ENCODE results near the gene RALY. TPM values are rescaled to one million over a fixed set of nuclear protein-coding genes. Genes with fewer than 3 reads are reported as not detected.

The RALY gene
- polyA plus RNA-seq, 1 donor from 2014 or later, result 221 TPM

- Histone ChIP-seq H3K9me2 (ENCODE audit: insufficient read depth, low read length) (no peaks in the 10 kb centered on the region), H3K79me2 (replicated peaks; ENCODE audit: insufficient read depth, low read length) (no peaks in the 10 kb centered on the region), H3K4me2 (ENCODE audit: low read length) (no peak overlapping the region), H3K9me3 (ENCODE audit: low read length) (no peaks in the 10 kb centered on the region), H3K4me3 (ENCODE audit: low read length) (no peak overlapping the region), H4K20me1 (ENCODE audit: insufficient read depth) (no peaks in the 10 kb centered on the region), H3K9ac (ENCODE audit: low read length) (no peak overlapping the region), H3K27ac (ENCODE audit: low read length) (no peak overlapping the region), H2AFZ (ENCODE audit: low read depth, low read length) (no peak overlapping the region), H3F3A (ENCODE audit: insufficient read depth, low read length, poor library complexity, severe bottlenecking) (no peaks in the 10 kb centered on the region), H3K27me3 (ENCODE audit: insufficient read depth, low read depth, low read length) (no peaks in the 10 kb centered on the region), H3K36me3 (ENCODE audit: insufficient read depth, low read length) (no peaks in the 10 kb centered on the region)
- TF ChIP-seq RAD21 (conservative IDR thresholded peaks at IDR 0.05), result no peak
- no peak for TF ChIP-seq CTCF (IDR thresholded peaks at IDR 0.05; ENCODE audit: poor library complexity, severe bottlenecking)
- no peak for TF ChIP-seq POLR2AphosphoS5 (IDR thresholded peaks at IDR 0.05)
- no peak for TF ChIP-seq EZH2 (IDR thresholded peaks at IDR 0.05; ENCODE audit: borderline replicate concordance, insufficient read depth, low read length, poor library complexity, severe bottlenecking)
- no peak for TF ChIP-seq TAF1 (IDR thresholded peaks at IDR 0.05; ENCODE audit: low read depth)
- no peak for TF ChIP-seq MXI1 (conservative IDR thresholded peaks at IDR 0.05; ENCODE audit: poor library complexity, severe bottlenecking)
- TF ChIP-seq EP300 (conservative IDR thresholded peaks at IDR 0.05; ENCODE audit: poor library complexity, severe bottlenecking), result no peak
- no peak for TF ChIP-seq REST (IDR thresholded peaks at IDR 0.05; ENCODE audit: borderline replicate concordance)
- no peak for TF ChIP-seq SMC3 (conservative IDR thresholded peaks at IDR 0.05; ENCODE audit: poor library complexity)
Observed at GRCh38 chr20:33945391-33946081, 48.2 kb upstream of the RALY start.

GRCh38 chr20:33947709-33948295, 45.9 kb upstream of the RALY start:
- Histone ChIP-seq H3K9ac (ENCODE audit: low read length) (no peak overlapping the region), H3K27me3 (ENCODE audit: insufficient read depth, low read depth, low read length) (no peaks in the 10 kb centered on the region), H3K9me3 (ENCODE audit: low read length) (no peaks in the 10 kb centered on the region), H3F3A (ENCODE audit: insufficient read depth, low read length, poor library complexity, severe bottlenecking) (no peaks in the 10 kb centered on the region), H3K36me3 (ENCODE audit: insufficient read depth, low read length) (no peaks in the 10 kb centered on the region), H4K20me1 (ENCODE audit: insufficient read depth) (no peaks in the 10 kb centered on the region), H2AFZ (ENCODE audit: low read depth, low read length) (no peak overlapping the region), H3K4me3 (ENCODE audit: low read length) (no peak overlapping the region), H3K9me2 (ENCODE audit: insufficient read depth, low read length) (no peaks in the 10 kb centered on the region), H3K79me2 (replicated peaks; ENCODE audit: insufficient read depth, low read length) (no peaks in the 10 kb centered on the region), H3K27ac (ENCODE audit: low read length) (no peak overlapping the region), H3K4me2 (ENCODE audit: low read length) (no peak overlapping the region)
- TF ChIP-seq RAD21 (conservative IDR thresholded peaks at IDR 0.05) (peak; percentile 14), CTCF (IDR thresholded peaks at IDR 0.05; ENCODE audit: poor library complexity, severe bottlenecking) (peak; percentile 42), EZH2 (IDR thresholded peaks at IDR 0.05; ENCODE audit: borderline replicate concordance, insufficient read depth, low read length, poor library complexity, severe bottlenecking) (no peak), SMC3 (conservative IDR thresholded peaks at IDR 0.05; ENCODE audit: poor library complexity) (peak; percentile 27)
